GM21619 (cell line): ENCODE measurements around the gene LMBRD1.
"Not testable (repeated sequence)": the region's sequence is repeated elsewhere in the genome, so short reads cannot be mapped to it uniquely, and the experiment has no call there.

ENCODE experiments used
- ATAC-seq: cut with Tn5 transposase; IDR thresholded peaks from one replicate; pipeline ENCODE4 v1.9.1; 2021; ENCODE audit not compliant: unreplicated experiment

The LMBRD1 gene

DNA sequence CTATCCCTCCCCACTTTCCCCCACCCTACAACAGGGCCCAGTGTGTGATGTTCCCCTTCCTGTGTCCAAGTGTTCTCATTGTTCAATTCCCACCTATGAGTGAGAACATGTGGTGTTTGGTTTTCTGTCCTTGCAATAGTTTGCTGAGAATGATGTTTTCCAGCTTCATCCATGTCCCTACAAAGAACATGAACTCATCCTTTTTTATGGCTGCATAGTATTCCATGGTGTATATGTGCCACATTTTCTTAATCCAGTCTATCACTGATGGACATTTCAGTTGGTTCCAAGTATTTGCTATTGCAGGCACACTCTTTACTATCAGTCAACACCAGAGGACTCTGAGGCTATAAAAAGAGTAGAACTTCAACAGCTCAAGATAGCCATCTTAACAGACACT is 2.0 kb upstream of the LMBRD1 start:
- ATAC-seq: not testable (repeated sequence)

- peak; percentile 30 for ATAC-seq
Measured at GRCh38 chr6:69796073-69796641, 653 bp downstream of the LMBRD1 start.

- peak; percentile 36 for ATAC-seq
Measured at GRCh38 chr6:69795469-69796072, 1.2 kb downstream of the LMBRD1 start.

- ATAC-seq: no peak
Measured at GRCh38 chr6:69792292-69792691, 4.5 kb downstream of the LMBRD1 start.

- ATAC-seq: peak; percentile 54
Measured at GRCh38 chr6:69791065-69791471, 5.7 kb downstream of the LMBRD1 start.

GRCh38 chr6:69790629-69791028 is 6.2 kb downstream of the LMBRD1 start:
- ATAC-seq: peak; percentile 20

DNA sequence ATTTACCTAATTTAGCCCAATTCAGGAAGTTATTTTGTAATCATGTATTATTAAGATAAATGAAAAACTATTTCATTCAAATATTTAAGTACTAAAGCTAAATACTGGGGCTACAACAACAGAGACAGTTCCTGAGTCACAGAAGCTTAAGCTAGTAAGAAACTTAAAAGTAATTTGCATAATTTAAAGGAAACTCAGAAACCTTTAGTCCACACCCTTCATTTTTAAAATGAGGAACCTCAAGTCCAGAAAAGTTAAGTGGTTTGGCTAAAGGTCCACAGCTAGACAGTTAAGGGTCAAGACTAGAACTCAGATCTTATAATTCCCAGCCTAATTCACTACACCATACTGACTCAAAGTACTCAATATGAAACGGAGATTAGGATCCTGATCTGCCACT is 7.2 kb downstream of the LMBRD1 start:
- ATAC-seq: peak; percentile 33

- not testable (repeated sequence) for ATAC-seq
Measured at GRCh38 chr6:69787436-69787835, 9.4 kb downstream of the LMBRD1 start.

GRCh38 chr6:69785697-69786096 is 11.1 kb downstream of the LMBRD1 start:
- ATAC-seq: no peak

DNA sequence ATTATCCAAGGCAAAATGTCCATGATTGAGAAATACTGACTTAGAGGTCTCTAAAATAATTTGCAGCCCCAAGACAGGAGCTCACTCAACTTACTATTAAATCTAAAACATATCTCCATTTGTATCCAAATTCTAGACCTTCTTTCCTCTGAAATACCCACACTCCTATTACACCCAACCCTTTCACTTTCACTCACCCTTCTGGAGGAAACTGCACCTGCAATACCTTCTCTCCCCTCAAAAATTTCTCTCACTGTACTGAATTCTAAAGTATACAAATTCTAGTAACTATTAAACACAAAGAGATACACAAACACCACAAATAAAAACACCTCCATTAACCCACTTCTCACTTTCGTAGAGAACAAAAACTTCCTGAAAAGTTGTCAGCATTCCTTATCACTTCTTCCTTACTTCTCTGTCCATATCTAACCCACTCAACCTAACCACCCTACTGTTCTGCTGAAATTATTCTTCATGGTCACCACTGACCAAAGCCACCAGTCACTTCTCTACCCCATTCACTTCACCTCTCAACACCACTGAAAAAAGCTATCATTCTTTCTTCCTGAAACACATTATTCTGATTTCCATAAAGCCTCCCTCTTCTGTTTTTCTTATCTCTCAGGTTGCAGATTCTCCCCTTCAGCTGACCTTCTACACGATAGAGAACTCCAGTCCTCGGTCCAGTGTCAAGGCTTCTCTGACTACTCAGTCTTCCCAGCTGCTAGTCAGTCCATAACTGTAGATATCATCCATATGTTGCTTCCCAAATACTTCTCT is 12.0 kb downstream of the LMBRD1 start:
- ATAC-seq: peak; percentile 64

- no peak for ATAC-seq
Measured at GRCh38 chr6:69783108-69783507, 13.7 kb downstream of the LMBRD1 start.

GRCh38 chr6:69780585-69781178 is 16.1 kb downstream of the LMBRD1 start:
- ATAC-seq: no peak

DNA sequence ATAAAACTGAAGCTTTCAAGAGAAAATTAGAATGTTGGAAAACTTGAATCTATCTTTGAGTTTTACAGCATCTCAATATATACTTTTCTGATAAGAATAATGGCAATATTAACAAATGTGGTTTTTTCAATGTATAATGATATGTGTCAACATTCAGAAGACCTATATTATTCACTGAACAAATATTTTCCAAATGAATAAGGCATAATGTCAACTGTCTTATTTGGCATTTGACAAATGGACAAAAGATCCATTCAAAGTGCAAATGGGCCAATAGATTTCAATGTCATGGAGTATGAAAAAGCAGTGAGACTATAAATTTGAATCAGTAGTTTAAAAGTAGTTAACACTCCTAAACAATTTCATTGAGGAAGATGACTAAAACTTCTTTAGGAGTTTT is 20.9 kb downstream of the LMBRD1 start:
- no peak for ATAC-seq

DNA sequence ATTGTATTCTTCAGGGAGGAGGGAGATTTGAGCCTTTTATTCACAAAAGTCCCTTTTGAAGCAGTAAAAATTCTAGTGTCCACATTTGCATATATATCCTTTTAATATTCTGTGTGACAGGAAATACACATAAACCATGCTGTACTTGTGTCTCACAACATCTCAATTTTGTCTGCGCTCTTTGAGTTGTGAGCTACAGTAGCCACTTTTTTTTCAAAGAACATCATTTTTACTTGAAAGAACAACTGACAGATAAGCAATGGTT is 21.3 kb downstream of the LMBRD1 start:
- ATAC-seq: no peak

GRCh38 chr6:69774740-69775584 is 21.8 kb downstream of the LMBRD1 start:
- ATAC-seq: no peak

DNA sequence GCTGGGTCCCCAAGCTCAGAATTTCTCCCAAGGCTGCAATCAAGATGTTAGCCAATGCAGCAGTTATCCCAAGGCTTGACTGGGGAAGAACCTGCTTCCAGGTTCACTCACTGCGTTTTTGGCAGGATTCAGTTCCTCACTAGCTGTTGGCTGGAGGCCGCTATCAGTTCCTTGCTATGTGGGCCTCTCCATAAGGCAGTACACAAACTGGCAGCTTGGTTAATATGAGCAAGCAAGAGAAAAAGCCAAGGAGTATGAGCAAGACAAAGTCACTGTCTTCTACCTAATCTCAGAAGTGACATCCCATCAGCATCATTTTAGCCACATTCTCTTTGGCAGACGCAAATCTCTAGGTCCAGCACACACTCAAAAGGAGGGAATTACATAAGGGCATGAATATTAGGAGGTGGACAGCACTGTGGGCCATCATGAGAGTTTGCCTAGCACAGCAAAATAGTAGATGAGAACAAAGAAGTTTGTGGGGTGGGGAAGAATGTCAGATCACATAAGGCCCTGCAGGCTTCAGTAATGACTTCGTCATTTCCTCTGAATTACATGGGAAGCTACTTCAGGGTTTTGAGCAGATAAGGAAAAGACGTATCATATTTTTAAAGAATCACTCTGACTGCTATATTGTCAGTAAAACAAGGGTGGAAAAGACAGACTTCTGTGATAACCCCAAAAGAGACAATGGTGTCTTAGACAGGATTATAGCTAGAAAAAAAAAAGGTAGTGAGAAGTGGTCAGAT is 25.5 kb downstream of the LMBRD1 start:
- ATAC-seq: no peak

DNA sequence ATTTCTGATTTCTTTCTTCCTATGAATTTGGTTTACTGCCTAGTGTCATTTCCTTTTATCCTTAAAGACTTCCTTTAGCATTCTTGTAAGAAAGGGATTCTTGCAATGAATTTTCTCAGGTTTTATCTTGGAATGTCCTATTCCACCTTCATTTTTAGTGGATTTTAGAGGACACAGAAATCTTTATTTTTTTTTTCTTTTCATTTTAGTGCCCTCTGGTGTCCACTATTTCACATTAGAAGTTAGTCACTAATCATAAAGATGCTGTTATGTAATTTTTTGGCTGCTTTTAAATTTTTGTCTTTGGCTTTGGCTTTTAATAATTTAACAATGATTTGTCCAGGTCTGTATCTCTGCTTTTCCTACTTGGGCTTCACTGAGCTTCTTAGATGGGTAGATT is 28.1 kb downstream of the LMBRD1 start:
- no peak for ATAC-seq

DNA sequence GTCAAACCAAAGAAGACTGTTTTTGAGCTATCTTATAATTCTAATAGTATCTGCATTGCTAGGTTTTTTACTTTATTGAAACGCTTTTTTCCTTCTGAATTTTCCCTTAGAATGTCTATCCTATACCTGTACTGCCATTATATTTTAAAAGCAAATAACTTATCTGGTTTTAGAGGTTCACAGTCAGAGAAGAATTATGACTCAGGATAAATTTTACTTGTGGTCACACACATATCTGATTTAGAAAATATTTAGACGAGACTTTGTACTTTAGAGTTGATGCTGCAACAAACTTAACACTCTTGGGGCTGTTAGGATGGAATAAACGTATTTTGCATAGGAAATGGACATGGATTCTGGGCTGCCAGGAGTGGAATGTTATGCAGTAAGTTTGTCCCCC is 33.0 kb downstream of the LMBRD1 start:
- no peak for ATAC-seq

- no peak for ATAC-seq
Measured at GRCh38 chr6:69761853-69762252, 35.0 kb downstream of the LMBRD1 start.

DNA sequence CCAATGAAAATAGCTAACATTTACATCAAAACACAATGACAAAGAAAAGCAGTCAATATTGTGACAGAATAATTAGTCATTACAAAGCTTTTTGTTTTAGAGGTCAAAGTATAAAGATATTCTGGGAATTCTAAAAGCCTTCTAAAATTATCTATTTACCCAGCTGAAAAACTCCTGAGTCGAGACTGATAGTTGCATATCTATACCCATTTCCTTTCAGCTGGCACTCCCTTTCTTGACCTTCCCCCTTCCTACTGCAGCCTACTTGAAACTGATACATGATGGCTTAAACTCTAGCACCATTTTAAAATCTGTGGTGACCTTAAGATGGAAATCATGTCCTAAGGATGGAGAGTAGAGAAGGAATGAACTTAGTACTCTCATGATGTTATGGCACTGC is 38.6 kb downstream of the LMBRD1 start:
- ATAC-seq: no peak

DNA sequence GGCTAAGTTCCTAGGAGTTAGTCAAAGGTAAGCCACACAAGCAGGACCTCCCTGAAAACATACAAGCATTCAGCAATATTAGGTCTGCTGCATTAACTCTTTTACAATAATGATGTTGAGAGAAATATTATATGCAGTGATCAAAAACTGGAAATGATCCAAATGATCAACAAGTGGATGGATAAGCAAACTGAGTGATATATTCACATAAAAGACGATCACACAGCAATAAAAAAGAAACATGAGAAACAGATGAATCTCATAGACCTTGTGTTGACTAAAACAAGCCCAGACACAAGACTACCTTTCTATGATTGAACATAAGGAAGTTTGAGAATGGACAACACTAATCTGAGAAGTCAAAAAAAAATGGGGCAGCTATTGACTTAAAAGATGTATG is 39.9 kb downstream of the LMBRD1 start:
- ATAC-seq: no peak
